HG03045 (cell line): ENCODE measurements around the gene IFFO2.
A peak's percentile ranks its signal among the peaks of the same experiment; 100 is the strongest.

ENCODE experiments used
- ATAC-seq: cut with Tn5 transposase; IDR thresholded peaks from one replicate; pipeline ENCODE4 v1.9.1; 2021; ENCODE audit warnings: mild to moderate bottlenecking, moderate library complexity; ENCODE audit not compliant: unreplicated experiment

Gene IFFO2

GRCh38 chr1:18938008-18938706, 18.3 kb downstream of the IFFO2 start:
- ATAC-seq = no peak

- ATAC-seq = no peak
These were observed 18.9 kb downstream of the IFFO2 start for GRCh38 chr1:18937539-18937938.

- ATAC-seq = no peak
These were observed 19.5 kb downstream of the IFFO2 start for GRCh38 chr1:18936814-18937481.

- ATAC-seq = no peak
These were observed 20.0 kb downstream of the IFFO2 start for GRCh38 chr1:18936471-18936813.

GRCh38 chr1:18934205-18935000, 22.1 kb downstream of the IFFO2 start:
- ATAC-seq = no peak

GRCh38 chr1:18932879-18933278, 23.6 kb downstream of the IFFO2 start:
- no peak for ATAC-seq

- ATAC-seq = no peak
These were observed 24.1 kb downstream of the IFFO2 start for GRCh38 chr1:18932387-18932786.

- no peak for ATAC-seq
These were observed 24.7 kb downstream of the IFFO2 start for GRCh38 chr1:18931730-18932129.

- ATAC-seq = no peak
These were observed 26.8 kb downstream of the IFFO2 start for GRCh38 chr1:18929686-18930085.

GRCh38 chr1:18928985-18929384, 27.5 kb downstream of the IFFO2 start:
- no peak for ATAC-seq

GRCh38 chr1:18928406-18928805, 28.1 kb downstream of the IFFO2 start:
- ATAC-seq = no peak

- no peak for ATAC-seq
These were observed 28.7 kb downstream of the IFFO2 start for GRCh38 chr1:18927654-18928272.

- no peak for ATAC-seq
These were observed 29.3 kb downstream of the IFFO2 start for GRCh38 chr1:18927082-18927653.

- ATAC-seq = peak; percentile 59
These were observed 30.0 kb downstream of the IFFO2 start for GRCh38 chr1:18926315-18927081.

GRCh38 chr1:18925279-18925678, 31.2 kb downstream of the IFFO2 start:
- no peak for ATAC-seq

- ATAC-seq = no peak
These were observed 32.2 kb downstream of the IFFO2 start for GRCh38 chr1:18924221-18924691.

- no peak for ATAC-seq
These were observed 32.7 kb downstream of the IFFO2 start for GRCh38 chr1:18923756-18924211.

- ATAC-seq = no peak
These were observed 33.4 kb downstream of the IFFO2 start for GRCh38 chr1:18922848-18923755.

GRCh38 chr1:18922319-18922726, 34.2 kb downstream of the IFFO2 start:
- no peak for ATAC-seq
